NCI-H1930 (cell line): ENCODE results near the gene PITPNC1.
A peak's percentile ranks its signal among the peaks of the same experiment; 100 is the strongest.
"Not testable (repeated sequence)": the region's sequence is repeated elsewhere in the genome, so short reads cannot be mapped to it uniquely, and the experiment has no call there.

Source experiments
- DNase-seq, 2 experiments: peaks; one replicate each; lab custom pipeline; 2025; lab: John Stamatoyannopoulos, UW

The PITPNC1 gene

GRCh38 chr17:67461228-67461780 lies 84.2 kb downstream of the PITPNC1 start:
- DNase-seq: no peak

GRCh38 chr17:67461876-67462275 lies 84.8 kb downstream of the PITPNC1 start:
- DNase-seq: no peak

GRCh38 chr17:67466251-67466796 lies 89.2 kb downstream of the PITPNC1 start:
- DNase-seq: no peak

- no peak for DNase-seq
Observed at GRCh38 chr17:67467500-67468455, 90.7 kb downstream of the PITPNC1 start.

GRCh38 chr17:67469208-67469980 lies 92.3 kb downstream of the PITPNC1 start:
- no peak for DNase-seq

GRCh38 chr17:67470163-67470562 lies 93.1 kb downstream of the PITPNC1 start:
- no peak for DNase-seq

- no peak for DNase-seq
Observed at GRCh38 chr17:67471118-67471517, 94.0 kb downstream of the PITPNC1 start.

- DNase-seq: not testable (repeated sequence)
Observed at GRCh38 chr17:67472606-67473005, 95.5 kb downstream of the PITPNC1 start.

GRCh38 chr17:67474081-67474661 lies 97.1 kb downstream of the PITPNC1 start:
- DNase-seq: no peak

GRCh38 chr17:67475161-67475937 lies 98.3 kb downstream of the PITPNC1 start:
- DNase-seq: peak; percentile 32 to 55

GRCh38 chr17:67476787-67477335 lies 99.8 kb downstream of the PITPNC1 start:
- no peak for DNase-seq

- DNase-seq: no peak
Observed at GRCh38 chr17:67477687-67478086, 100.6 kb downstream of the PITPNC1 start.

- DNase-seq: no peak
Observed at GRCh38 chr17:67478401-67479041, 101.4 kb downstream of the PITPNC1 start.

- no peak for DNase-seq
Observed at GRCh38 chr17:67479148-67479547, 102.1 kb downstream of the PITPNC1 start.

GRCh38 chr17:67480959-67481358 lies 103.9 kb downstream of the PITPNC1 start:
- not testable (repeated sequence) for DNase-seq

- DNase-seq: no peak
Observed at GRCh38 chr17:67481808-67482207, 104.7 kb downstream of the PITPNC1 start.

GRCh38 chr17:67482764-67483163 lies 105.7 kb downstream of the PITPNC1 start:
- no peak for DNase-seq

GRCh38 chr17:67484261-67484660 lies 107.2 kb downstream of the PITPNC1 start:
- no peak for DNase-seq

GRCh38 chr17:67485666-67486065 lies 108.6 kb downstream of the PITPNC1 start:
- DNase-seq: no peak

- DNase-seq: no peak
Observed at GRCh38 chr17:67487506-67487905, 110.4 kb downstream of the PITPNC1 start.
